CD4-positive, alpha-beta T cell treated with Interferon alpha-2 for 1 hour (primary cell): ENCODE results near the gene C19orf25.

ENCODE experiments used
- DNase-seq, 2 donors: peaks; one replicate each; pipeline ENCODE4 v3.0.0-alpha.2; 2020 to 2022

Gene C19orf25

DNA sequence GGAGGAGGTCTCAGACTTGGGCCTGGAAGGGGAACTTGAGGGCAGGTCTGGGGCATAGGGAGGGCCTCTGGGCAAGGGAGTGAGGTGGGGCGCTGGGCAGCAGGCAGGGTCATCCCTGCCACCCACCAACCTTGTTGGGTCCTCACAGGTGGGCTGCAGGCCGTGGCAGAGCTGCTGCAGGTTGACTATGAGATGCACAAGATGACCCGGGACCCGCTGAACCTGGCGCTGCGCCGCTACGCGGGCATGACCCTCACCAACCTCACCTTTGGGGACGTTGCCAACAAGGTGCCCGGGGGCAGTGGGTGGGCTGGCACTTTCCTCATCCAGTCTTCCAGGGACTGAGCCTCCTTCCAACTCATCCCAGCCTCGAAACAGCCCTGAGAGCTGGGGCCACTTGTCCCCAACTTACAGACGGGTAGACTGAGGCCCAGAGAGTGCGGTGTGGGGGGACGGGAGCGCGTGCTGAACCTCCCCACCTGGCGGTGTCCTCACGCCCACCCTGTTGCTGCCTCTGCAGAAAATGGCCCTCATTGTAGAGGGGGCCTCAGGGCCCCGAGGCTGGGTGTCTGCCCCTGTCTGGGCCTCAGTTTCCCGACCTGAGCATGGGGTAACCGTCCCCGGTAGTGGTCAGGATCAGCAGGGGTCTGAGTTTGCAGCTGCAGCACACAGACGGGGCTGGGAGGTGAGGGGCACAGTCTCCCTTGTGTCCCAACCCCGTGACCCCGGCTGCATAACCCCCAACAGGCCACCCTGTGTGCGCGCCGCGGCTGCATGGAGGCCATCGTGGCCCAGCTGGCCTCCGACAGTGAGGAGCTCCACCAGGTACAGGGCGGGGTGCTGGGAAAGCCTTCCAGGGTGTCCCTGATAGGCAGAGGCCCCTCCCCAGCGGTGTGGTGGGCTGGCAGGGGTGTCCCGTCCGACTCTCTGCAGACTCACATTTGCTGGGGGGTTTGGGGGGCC lies 18.7 kb downstream of the C19orf25 start:
- DNase-seq = no peak

- DNase-seq = no peak
Measured at GRCh38 chr19:1459479-1459878, 19.5 kb downstream of the C19orf25 start.

DNA sequence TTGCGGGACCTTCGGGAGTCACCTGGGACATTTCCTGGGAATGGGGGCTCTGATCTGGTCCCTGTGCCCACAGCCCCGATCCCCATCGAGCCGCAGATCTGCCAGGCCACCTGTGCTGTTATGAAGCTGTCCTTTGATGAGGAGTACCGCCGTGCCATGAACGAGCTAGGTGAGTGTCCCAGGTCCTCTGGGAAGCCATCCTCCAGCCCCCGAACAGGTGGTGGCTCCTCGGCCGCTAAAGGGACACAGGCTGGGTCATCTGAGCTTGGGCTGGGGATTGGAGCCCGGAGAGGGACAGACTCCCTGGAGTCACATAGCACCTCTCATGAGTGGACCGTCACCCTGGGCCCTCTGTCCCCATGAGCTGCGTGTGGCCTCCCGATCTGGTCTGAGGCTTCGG lies 21.1 kb downstream of the C19orf25 start:
- DNase-seq = no peak

DNA sequence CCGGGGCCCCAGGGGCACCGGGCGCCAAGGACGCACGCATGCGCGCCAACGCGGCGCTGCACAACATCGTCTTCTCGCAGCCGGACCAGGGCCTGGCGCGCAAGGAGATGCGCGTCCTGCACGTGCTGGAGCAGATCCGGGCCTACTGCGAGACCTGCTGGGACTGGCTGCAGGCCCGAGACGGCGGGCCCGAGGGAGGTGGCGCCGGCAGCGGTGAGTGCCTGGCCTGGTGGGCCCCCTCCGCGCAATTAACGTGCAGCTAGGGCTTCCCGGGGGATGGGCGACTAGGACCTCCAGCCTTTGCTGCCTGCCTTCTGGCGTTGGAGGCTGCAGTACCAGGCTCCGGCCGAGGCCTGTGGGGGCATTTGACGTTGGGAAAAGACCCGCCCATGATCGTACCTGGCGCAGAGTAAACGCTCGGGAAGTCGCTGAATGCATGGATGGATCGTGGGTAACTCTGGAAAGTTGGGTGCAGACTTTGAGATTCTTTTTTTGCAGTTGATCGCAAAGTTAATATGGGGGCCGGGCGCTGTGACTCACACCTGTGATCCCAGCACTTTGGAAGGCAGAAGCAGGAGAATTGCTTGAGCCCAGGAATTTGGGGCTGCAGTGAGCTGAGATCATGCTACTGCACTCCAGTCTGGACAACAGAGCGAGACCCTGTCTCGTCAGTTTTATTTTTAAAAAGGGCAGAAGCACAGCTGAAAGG lies 21.8 kb downstream of the C19orf25 start:
- DNase-seq = no peak

DNA sequence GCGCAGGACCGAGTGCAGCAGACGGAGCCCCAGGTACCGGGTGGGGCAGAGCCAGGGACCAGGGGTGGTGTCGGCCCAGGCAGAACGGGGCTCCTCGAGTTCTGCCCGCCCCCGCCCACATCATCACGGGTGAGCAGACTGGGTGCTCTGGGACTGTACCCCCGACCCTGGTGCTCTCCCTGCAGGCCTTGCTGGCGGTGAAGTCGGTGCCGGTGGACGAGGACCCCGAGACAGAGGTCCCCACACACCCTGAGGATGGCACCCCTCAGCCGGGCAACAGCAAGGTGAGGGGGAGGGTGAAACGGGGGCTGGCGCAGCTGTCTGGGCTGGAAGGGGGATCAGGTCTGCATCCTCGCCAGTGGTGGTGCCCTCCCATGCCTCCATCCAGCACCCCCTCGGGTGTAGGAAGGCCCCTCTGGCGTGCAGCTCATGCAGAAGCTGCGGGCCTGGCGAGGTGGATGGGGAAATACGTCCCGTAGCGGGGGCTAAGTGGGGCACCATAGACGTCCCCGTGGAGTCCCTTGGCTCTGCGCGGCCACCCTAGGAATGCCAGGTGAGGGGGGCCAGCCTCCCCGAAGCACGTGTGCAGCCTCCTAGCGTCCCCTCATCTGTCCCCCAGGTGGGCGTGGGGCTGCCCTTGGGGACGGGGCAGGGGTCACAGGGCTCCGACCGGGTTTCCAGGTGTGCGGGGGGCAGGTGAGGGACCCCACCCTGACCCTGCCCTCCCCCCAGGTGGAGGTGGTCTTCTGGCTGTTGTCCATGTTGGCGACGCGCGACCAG lies 22.7 kb downstream of the C19orf25 start:
- DNase-seq = no peak

DNA sequence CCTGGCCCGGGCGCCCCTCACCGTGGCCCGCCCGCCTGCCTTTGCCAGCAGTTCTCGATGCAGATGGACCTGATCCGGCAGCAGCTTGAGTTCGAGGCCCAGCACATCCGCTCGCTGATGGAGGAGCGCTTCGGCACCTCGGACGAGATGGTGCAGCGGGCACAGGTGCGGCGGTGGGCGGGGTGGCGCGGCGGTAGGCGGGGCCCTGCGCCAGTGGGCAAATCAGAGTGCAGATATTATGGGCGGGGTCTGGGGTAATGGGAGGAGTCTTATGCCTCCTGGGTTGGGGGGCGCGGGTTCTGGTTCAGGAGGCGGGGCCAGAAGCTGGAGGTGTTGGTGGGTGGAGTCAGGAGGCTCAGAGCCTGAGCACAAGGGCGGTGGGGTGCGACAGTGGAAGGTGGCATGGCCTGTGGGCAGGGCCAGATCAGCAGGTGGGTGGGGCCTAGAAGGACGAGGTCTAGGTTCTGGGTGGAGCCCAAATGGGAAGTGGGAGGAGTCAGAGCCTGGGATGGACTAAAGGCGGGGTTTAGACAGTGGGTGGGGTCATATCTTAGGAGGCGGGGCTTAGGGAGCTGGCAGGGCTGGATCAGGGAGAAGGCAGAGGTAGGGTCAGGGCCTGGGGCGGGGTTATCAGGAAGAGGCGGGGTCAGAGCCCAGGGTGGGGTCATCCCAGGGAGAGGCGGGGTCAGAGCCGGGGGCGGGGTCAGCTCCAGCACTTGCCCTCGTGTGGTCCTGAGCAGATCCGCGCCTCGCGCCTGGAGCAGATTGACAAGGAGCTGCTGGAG lies 23.5 kb downstream of the C19orf25 start:
- DNase-seq = peak; percentile 64 to 68

DNA sequence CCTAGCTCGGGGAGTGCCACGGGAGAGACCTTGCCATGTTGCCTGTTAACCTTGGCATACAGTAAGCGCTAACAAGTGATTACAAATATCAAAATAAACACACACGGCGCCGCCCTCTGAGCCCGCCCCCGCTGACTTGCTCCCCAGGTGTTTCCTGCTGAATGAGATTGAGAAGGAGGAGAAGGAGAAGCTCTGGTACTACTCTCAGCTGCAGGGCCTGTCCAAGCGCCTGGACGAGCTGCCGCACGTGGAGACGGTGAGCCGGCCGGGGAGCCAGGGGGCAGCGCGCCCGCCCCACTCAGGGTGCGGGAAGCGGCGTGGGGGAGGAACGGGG lies 24.0 kb downstream of the C19orf25 start:
- no peak for DNase-seq

GRCh38 chr19:1453525-1454364 lies 25.3 kb downstream of the C19orf25 start:
- peak in 1 of 2 donors; percentile 25 for DNase-seq

- DNase-seq = no peak
Measured at GRCh38 chr19:1452802-1453524, 26.1 kb downstream of the C19orf25 start.

DNA sequence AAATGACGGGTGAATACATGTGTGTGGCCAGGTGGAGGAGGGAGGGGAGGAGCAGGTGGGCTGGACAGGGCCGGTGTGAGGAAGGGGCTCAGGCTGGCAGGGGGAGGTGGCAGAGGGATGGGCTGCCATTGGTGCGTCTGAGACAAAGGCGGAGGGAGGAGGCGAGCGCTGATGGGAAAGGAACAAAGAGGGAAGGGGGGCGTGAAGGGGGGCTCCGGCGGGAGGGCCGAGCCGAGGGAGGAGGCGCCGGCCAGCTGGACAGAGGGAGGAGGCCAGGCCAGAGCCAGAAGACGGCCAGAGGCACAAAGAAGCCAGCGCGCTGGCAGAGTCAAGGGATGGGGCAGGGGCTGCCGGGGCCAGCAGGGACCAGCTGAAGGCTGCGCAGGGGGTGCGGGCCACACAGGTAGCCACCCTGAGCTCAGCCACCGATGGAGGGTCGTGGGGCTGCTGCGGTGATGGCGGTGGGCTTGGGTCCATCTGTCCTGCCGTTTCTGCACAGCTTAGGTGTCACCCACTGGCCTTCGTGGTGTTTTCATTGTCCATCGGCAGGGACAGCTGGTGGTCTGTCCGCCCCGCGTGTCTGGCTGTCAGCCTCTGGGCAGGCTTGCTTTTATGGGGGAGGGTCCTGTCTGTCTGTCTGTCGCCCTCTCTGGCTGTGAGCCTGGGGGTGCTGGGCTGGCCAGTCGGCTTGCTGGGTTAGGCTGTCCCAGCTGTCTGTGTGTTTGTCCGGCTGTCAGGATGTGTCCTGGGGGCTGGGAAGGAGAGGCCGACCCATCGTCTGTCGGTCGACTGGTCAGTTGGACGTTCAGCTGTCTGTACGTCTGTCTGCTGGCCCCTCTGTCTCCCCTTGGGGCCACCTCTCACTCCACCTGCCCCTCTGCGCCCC lies 26.9 kb downstream of the C19orf25 start:
- DNase-seq = no peak

DNA sequence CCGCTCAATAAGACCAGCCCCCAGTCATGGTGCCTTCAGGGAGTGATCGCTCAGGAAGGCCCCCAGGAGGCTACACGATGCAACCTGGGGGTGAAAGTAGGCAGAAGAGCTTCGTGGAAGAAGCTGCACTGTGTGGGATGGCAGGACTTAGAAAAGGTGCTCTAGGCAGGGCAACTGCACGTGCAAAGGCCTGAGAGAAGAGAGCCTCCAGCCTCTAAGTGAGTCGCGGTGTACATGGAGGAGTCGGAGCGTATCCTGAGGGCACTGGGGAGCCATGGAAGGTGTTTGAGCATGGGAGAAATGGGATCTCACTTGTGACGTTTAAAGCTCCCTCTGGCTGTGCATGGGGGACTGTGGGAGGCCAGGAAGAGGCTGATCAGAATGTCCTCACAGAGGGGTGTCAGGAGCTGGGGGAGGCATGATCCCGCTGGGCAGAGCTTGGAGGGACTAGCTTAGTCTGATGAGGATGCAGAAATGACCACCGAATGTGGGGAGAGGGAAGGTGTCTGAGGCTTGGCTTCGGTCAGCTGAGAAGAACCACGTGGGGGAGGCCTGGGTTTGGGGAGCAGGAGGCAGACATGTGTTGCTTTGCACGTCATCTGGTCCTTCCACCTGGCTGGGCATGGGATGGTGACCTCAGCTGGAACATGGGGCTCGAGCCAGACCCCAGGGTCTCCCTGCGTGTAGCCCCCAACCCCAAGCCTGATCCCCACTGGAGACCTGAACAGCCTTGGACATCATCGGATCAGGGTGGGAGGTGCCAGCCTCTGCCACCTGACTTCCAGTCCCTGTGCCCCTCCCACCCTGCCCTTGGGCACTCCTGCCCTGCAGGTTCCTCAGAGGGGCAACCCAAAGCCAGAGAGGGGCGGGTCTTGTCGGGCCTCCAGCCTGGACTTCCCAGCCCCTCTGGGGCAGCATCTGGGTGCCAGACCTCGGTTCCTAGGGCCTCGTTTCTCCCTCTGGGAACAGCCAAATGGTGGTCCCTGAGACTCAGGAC lies 28.0 kb downstream of the C19orf25 start:
- no peak for DNase-seq

DNA sequence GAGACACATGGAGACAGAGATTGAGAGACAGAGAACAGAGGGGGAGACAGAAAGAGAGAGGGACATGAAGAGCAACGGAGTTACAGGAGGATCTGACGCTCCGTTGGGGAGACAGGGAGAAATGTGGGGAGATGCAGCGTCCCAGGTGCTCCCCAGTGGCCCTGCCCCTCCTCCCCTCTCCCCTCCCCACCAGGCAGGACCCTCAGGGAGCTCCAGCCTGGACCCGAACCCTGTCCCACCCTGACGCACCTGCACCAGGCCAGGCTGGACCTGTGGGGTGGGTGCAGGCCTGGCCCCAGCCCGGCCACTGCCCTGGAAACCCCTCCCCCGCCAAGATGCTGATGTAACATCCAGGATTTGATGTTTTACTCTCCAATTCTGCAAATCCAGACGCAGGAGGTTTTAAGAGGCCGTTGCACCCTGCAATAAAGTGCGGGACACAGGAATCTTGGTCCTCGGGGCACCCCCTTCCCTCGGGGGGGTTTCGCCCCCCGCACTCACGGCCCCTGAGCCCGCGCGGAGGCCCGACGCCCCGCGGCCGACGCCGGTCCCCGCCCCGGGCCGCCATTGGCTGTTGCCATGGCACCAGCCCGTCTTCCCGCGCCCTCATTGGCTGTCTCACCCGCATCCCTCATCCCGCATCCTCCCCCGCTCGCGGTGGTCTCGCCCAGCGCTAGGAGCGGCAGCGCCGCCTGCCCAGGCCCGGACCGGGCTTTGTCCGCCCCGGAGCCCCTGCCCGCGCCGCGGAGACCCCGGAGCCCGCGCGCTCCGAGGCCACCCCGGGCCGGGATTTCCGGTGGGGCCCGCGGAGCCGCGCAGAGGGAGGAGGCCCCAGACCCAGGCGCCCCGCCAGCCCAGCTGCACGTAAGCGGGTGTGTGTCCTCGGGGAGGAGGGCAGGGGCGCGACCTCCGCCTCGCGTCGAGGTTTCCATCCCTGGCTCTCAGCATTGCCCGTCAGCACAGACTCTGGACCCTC lies 29.3 kb downstream of the C19orf25 start, which contains the start of gene APC2:
APC2 (plus strand) TSS at position 655 of the 976 bp plus-strand sequence. CDS start 2,881 bp downstream, outside the sequence.
- peak in 1 of 2 donors; percentile 41 for DNase-seq

- no peak for DNase-seq
Measured at GRCh38 chr19:1447944-1448343, 31.1 kb downstream of the C19orf25 start.

GRCh38 chr19:1447504-1447903 lies 31.5 kb downstream of the C19orf25 start:
- no peak for DNase-seq

DNA sequence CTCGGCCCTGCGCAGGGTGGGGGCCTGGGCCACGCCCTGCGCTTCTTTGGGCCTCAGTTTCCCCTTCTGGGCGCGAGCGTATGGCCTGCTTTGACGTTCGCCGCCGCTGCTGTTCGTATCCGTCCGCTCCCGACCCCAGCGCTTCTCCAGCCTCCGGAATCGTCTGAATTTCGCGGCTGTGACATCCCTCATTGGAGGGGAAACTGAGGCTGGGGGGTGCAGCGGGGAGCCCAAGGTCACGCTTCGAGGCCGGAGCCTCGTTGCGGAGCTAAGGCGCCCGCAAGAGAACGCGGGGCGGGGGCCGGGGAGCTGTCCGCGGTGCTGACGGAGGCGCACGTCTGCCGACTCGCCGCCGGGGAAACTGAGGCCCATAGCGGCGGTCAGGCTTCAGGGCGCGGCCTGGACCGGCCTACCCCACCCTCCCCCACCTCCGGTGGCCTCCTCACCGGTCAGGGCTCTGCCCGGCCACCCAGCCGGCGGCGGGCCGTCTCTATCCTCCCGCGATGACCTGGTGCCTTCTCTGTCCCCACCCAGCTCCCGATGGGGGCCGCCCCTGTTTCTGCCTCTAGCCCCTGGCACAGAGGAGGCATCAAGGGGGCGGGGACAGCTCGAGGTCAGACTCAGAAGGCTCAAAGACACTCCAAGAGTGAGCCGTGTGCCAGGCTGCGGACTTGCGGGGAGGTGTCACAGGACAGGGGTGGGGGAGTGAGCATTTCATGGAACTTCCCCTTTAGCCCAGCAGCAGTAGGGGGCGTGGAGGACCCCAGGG lies 32.1 kb downstream of the C19orf25 start:
- DNase-seq = peak in 1 of 2 donors; percentile 30
